ENCODE measurements around the gene MBD3L1.

GRCh38 chr19:8827277-8827676, 4.9 kb upstream of the MBD3L1 start:
- TF ChIP-seq POLR2A (IDR thresholded peaks at IDR 0.05), result no peak
- no peak for TF ChIP-seq CTCF (IDR thresholded peaks at IDR 0.05)
- TF ChIP-seq EP300 (IDR thresholded peaks at IDR 0.05), result no peak
